ENCODE results near the gene SP1. TPM values are rescaled to one million over a fixed set of nuclear protein-coding genes. Genes with fewer than 3 reads are reported as not detected.
A peak's percentile ranks its signal among the peaks of the same experiment; 100 is the strongest.

The SP1 gene
- total and polyA plus RNA-seq, 9 of the 15 experiments (the other 6 are each of a cell fraction or from before 2014, with no cell fraction given): 8.0 to 65.5 (median 41.6) TPM

- TF ChIP-seq RAD21 (CRISPR knock-in tag; conservative IDR thresholded peaks at IDR 0.05 in 1 of 2, IDR thresholded peaks at IDR 0.05 in 1 of 2) (peak in 1 of 2 experiments; percentile 18; a peak in 1 of 4 replicates), EHMT2 (IDR thresholded peaks at IDR 0.05) (peak; percentile 68), ZNF134 (CRISPR knock-in tag; conservative IDR thresholded peaks at IDR 0.05) (no peak), SFPQ (IDR thresholded peaks at IDR 0.05; ENCODE audit: low read depth, low read length) (no peak), FUS (optimal IDR thresholded peaks at IDR 0.05; ENCODE audit: low read depth, low read length) (no peak), CHCHD3 (CRISPR knock-in tag; IDR thresholded peaks at IDR 0.05) (no peak), RBM34 (IDR thresholded peaks at IDR 0.05; ENCODE audit: borderline replicate concordance, insufficient read depth, low read length) (no peak), MTF1 (CRISPR knock-in tag; IDR thresholded peaks at IDR 0.05; ENCODE audit: borderline replicate concordance) (no peak), MIER1 (IDR thresholded peaks at IDR 0.05; ENCODE audit: low read depth) (0 out of 2 replicates have a peak, but pooled peaks have one; percentile 42), ZNF436 (CRISPR knock-in tag; IDR thresholded peaks at IDR 0.05) (no peak), TCFL5 (CRISPR knock-in tag; conservative IDR thresholded peaks at IDR 0.05) (no peak), LCOR (CRISPR knock-in tag; IDR thresholded peaks at IDR 0.05) (peak; percentile 58; the same call in 1 of the 2 replicates), CXXC5 (CRISPR knock-in tag; IDR thresholded peaks at IDR 0.05) (peak; percentile 93), ZNF12 (CRISPR knock-in tag; IDR thresholded peaks at IDR 0.05) (no peak), ERF (CRISPR knock-in tag; IDR thresholded peaks at IDR 0.05) (no peak), CBX8 (IDR thresholded peaks at IDR 0.05; ENCODE audit: borderline replicate concordance, extremely low read depth, low read depth, low read length, poor library complexity, severe bottlenecking) (no peak), ZBTB11 (CRISPR knock-in tag; IDR thresholded peaks at IDR 0.05) (peak; percentile 35 to 92 (median 84); a peak in 5 of 6 replicates), ATF6 (CRISPR knock-in tag; IDR thresholded peaks at IDR 0.05) (no peak; the same call in 1 of the 2 replicates), L3MBTL2 (IDR thresholded peaks at IDR 0.05) (0 out of 2 replicates have a peak, but pooled peaks have one; percentile 20), TRIM24 (IDR thresholded peaks at IDR 0.05) (peak; percentile 40 to 42; a peak in 1 of 4 replicates), ZBTB1 (CRISPR knock-in tag; IDR thresholded peaks at IDR 0.05; ENCODE audit: borderline replicate concordance, low read depth) (no peak)
These were observed 71.7 kb downstream of the SP1 start, which contains the start of gene PCBP2 (continued) for GRCh38 chr12:53451661-53452158.
